Astrocyte (in vitro differentiated cells and primary cell): ENCODE results near the gene NEURL3. TPM values are rescaled to one million over a fixed set of nuclear protein-coding genes. Genes with fewer than 3 reads are reported as not detected.

Source experiments
- DNase-seq: peaks from one replicate; pipeline ENCODE4 v3.0.0-alpha.2; 2010; ENCODE audit warnings: low read depth
- FAIRE-seq: peaks from 2 replicates; lab custom pipeline; 2011; peaks lifted over from hg19 to GRCh38; lab: Jason Lieb, UNC
- H2AFZ ChIP-seq: 2 replicates; pipeline ENCODE4 v1.6.0; 2012; ENCODE audit warnings: low read depth, low read length, inconsistent platforms
- H3K27ac ChIP-seq: 2 replicates; pipeline ENCODE4 v1.5.1; 2011; ENCODE audit warnings: low read depth, low read length, inconsistent platforms
- H3K27me3 ChIP-seq: 2 replicates; pipeline ENCODE4 v1.6.0; 2011; ENCODE audit warnings: low read length, inconsistent platforms; ENCODE audit not compliant: insufficient read depth
- H3K36me3 ChIP-seq: 2 replicates; pipeline ENCODE4 v1.5.1; 2011; ENCODE audit warnings: low read length, inconsistent platforms; ENCODE audit not compliant: insufficient read depth
- H3K4me1 ChIP-seq: 2 replicates; pipeline ENCODE4 v1.5.1; 2011; ENCODE audit warnings: low read length, inconsistent platforms; ENCODE audit not compliant: insufficient read depth
- H3K4me2 ChIP-seq: 2 replicates; pipeline ENCODE4 v1.6.0; 2012; ENCODE audit warnings: low read length, inconsistent platforms
- H3K4me3 ChIP-seq: 2 replicates; pipeline ENCODE4 v1.5.1; 2011; ENCODE audit warnings: low read depth, mild to moderate bottlenecking, low read length, inconsistent platforms; ENCODE audit not compliant: insufficient read depth
- H3K79me2 ChIP-seq: 2 replicates; pipeline ENCODE4 v1.6.0; 2012; ENCODE audit warnings: mild to moderate bottlenecking, low read length, inconsistent platforms; ENCODE audit not compliant: insufficient read depth
- H3K9ac ChIP-seq: 2 replicates; pipeline ENCODE4 v1.6.0; 2012; ENCODE audit warnings: mild to moderate bottlenecking, low read length, inconsistent platforms
- H3K9me3 ChIP-seq: 2 replicates; pipeline ENCODE4 v1.5.1; 2012; ENCODE audit warnings: low read depth, mild to moderate bottlenecking, low read length, inconsistent platforms; ENCODE audit not compliant: insufficient read depth
- H4K20me1 ChIP-seq: 2 replicates; pipeline ENCODE4 v1.6.0; 2012; ENCODE audit warnings: low read length, inconsistent platforms; ENCODE audit not compliant: insufficient read depth
- H3K27ac Mint-ChIP-seq: one replicate; pipeline ENCODE4 v1.8.0; 2021; ENCODE audit warnings: mild to moderate bottlenecking, mixed read lengths; ENCODE audit not compliant: unreplicated experiment
- H3K27me3 Mint-ChIP-seq: one replicate; pipeline ENCODE4 v1.8.0; 2021; ENCODE audit warnings: low read depth, mixed read lengths; ENCODE audit not compliant: unreplicated experiment
- H3K36me3 Mint-ChIP-seq: one replicate; pipeline ENCODE4 v1.8.0; 2021; ENCODE audit warnings: low read depth, mixed read lengths; ENCODE audit not compliant: unreplicated experiment
- H3K4me1 Mint-ChIP-seq: one replicate; pipeline ENCODE4 v1.8.0; 2021; ENCODE audit warnings: low read depth, mixed read lengths; ENCODE audit not compliant: unreplicated experiment
- H3K4me3 Mint-ChIP-seq: one replicate; pipeline ENCODE4 v1.8.0; 2021; ENCODE audit warnings: mild to moderate bottlenecking, moderate library complexity, mixed read lengths; ENCODE audit not compliant: unreplicated experiment
- H3K9me3 Mint-ChIP-seq: one replicate; pipeline ENCODE4 v1.8.0; 2021; ENCODE audit warnings: mild to moderate bottlenecking, mixed read lengths; ENCODE audit not compliant: unreplicated experiment
- EZH2 ChIP-seq: IDR thresholded peaks from 2 replicates; pipeline ENCODE4 v1.6.1; 2012; ENCODE audit warnings: mild to moderate bottlenecking, low read length, inconsistent platforms; ENCODE audit not compliant: insufficient read depth
- total RNA-seq: library from RNA; stranded (reverse); gene quantifications from 2 replicates; pipeline ENCODE4 v1.2.1, GENCODE V29; 2021
- TF ChIP-seq, protein P1 (sequence below): IDR thresholded peaks from 2 replicates; pipeline ENCODE4 v1.5.1; 2011; ENCODE audit warnings: low read depth, mild to moderate bottlenecking, inconsistent platforms, low read length, moderate library complexity; ENCODE audit not compliant: insufficient read depth

The NEURL3 gene
- total RNA-seq, 1 donor from 2014 or later: 0.34 TPM

DNA sequence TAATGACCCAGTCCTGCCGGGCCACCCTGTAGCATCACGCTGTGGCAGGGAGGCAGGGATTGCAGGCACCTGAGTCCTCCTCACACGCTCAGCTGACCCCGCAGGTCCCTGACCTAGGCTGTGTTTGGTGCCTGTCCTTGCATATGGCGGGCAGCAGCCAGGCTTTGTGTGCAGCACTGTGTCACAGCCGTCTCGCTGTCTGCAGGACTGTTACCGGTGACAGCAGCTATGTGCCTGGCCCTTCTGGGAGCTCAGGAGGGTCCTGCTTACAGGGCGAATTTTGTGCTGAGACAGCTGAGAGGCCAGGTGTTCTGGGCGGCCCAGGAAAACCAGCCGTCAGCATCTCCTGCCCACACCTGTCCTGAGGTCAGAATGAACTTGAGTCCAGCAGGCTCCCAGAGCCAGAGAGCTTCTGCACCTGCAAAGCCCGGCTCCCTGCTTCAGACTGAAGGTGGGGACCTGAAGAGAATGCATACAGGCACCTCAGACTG, 21.0 kb upstream of the NEURL3 start:
- no peak overlapping the region for H2AFZ ChIP-seq
- Mint-ChIP-seq H3K4me1 (peaks cover 5% of the 10 kb centered on the region), H3K9me3 (peaks cover 3% of the 10 kb centered on the region), H3K27me3 (peaks cover 33% of the 10 kb centered on the region), H3K4me3 (no peak overlapping the region), H3K27ac (no peak overlapping the region), H3K36me3 (no peaks in the 10 kb centered on the region)
- H3K4me3 ChIP-seq: no peak overlapping the region
- H4K20me1 ChIP-seq: no peaks in the 10 kb centered on the region
- no peak overlapping the region for H3K4me2 ChIP-seq
- H3K9ac ChIP-seq: no peak overlapping the region
- no peak for TF ChIP-seq EZH2
- TF ChIP-seq, protein P1, sequence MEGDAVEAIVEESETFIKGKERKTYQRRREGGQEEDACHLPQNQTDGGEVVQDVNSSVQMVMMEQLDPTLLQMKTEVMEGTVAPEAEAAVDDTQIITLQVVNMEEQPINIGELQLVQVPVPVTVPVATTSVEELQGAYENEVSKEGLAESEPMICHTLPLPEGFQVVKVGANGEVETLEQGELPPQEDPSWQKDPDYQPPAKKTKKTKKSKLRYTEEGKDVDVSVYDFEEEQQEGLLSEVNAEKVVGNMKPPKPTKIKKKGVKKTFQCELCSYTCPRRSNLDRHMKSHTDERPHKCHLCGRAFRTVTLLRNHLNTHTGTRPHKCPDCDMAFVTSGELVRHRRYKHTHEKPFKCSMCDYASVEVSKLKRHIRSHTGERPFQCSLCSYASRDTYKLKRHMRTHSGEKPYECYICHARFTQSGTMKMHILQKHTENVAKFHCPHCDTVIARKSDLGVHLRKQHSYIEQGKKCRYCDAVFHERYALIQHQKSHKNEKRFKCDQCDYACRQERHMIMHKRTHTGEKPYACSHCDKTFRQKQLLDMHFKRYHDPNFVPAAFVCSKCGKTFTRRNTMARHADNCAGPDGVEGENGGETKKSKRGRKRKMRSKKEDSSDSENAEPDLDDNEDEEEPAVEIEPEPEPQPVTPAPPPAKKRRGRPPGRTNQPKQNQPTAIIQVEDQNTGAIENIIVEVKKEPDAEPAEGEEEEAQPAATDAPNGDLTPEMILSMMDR: no peak
- no peaks in the 10 kb centered on the region for H3K36me3 ChIP-seq
- H3K4me1 ChIP-seq: peaks cover 26% of the 10 kb centered on the region
- H3K79me2 ChIP-seq: no peaks in the 10 kb centered on the region
- no peaks in the 10 kb centered on the region for H3K9me3 ChIP-seq
- H3K27ac ChIP-seq: no peak overlapping the region
- DNase-seq: no peak
- FAIRE-seq: no peak
- peaks cover 6% of the 10 kb centered on the region for H3K27me3 ChIP-seq

DNA sequence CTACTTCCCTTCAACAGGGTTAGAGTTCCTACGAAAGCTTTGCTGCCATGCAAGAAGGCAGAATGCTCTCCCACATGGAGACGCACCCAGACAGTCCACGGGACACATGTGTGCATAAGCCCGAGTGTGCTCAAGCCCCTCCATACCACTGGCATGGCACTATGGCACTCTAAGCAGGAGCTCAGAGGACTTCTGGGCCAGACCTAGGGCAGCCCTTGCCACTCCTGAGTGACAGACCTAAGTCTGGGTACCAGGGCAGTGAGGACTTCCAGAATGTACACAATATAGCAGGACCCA, 20.0 kb upstream of the NEURL3 start:
- Mint-ChIP-seq H3K36me3 (no peaks in the 10 kb centered on the region), H3K4me3 (no peak overlapping the region), H3K4me1 (peaks cover 5% of the 10 kb centered on the region), H3K27ac (no peak overlapping the region), H3K27me3 (peaks cover 33% of the 10 kb centered on the region), H3K9me3 (peaks cover 3% of the 10 kb centered on the region)
- no peak overlapping the region for H3K9ac ChIP-seq
- H3K4me3 ChIP-seq: no peak overlapping the region
- no peak for DNase-seq
- H3K27ac ChIP-seq: no peak overlapping the region
- H4K20me1 ChIP-seq: no peaks in the 10 kb centered on the region
- no peak overlapping the region for H2AFZ ChIP-seq
- H3K27me3 ChIP-seq: peaks cover 6% of the 10 kb centered on the region
- no peak for TF ChIP-seq EZH2
- TF ChIP-seq, protein P1: no peak
- no peaks in the 10 kb centered on the region for H3K9me3 ChIP-seq
- no peak overlapping the region for H3K4me2 ChIP-seq
- peaks cover 18% of the 10 kb centered on the region for H3K4me1 ChIP-seq
- H3K79me2 ChIP-seq: no peaks in the 10 kb centered on the region
- no peak for FAIRE-seq
- H3K36me3 ChIP-seq: no peaks in the 10 kb centered on the region

DNA sequence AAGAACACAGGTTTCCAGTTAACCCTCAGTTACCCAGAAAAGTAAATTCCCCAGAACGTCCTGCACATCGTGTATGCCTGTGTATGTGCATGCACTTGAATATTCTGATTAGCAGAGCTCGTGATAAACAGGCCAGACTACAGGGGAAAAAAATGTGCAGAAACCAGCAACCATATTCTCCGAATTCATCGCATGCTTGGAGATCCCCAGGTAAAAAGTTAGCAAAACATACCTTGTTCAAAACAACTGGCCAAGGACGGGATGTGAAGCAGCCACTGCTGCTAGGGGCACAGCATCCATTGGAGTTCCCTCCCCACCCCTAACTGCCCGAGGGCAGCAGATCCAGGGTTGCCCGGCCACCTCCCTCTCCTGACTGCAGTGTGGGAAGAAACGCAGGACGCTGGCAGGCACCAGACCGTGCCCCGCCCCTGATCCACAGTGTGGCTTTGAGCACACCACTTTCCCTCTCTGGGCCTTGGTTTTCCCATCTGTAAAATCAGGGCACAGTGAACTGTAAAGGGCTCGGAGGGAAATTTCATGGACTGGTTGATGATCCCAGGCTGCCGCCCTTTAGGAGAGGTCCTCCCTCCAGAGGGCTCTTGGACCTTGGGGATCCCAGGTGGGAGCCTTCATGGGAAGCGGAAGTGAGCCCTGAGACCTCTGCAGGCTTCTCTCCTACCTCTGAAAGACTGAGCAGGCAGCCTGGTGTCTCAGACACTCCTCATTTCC, 19.5 kb upstream of the NEURL3 start:
- no peak overlapping the region for H2AFZ ChIP-seq
- H3K9ac ChIP-seq: no peak overlapping the region
- no peak for FAIRE-seq
- peaks cover 17% of the 10 kb centered on the region for H3K4me1 ChIP-seq
- Mint-ChIP-seq H3K27ac (no peak overlapping the region), H3K4me3 (no peak overlapping the region), H3K4me1 (peaks cover 5% of the 10 kb centered on the region), H3K27me3 (peaks cover 33% of the 10 kb centered on the region), H3K9me3 (peaks cover 3% of the 10 kb centered on the region), H3K36me3 (no peaks in the 10 kb centered on the region)
- H4K20me1 ChIP-seq: no peaks in the 10 kb centered on the region
- H3K9me3 ChIP-seq: no peaks in the 10 kb centered on the region
- no peaks in the 10 kb centered on the region for H3K79me2 ChIP-seq
- H3K27ac ChIP-seq: no peak overlapping the region
- DNase-seq: no peak
- no peak for TF ChIP-seq EZH2
- TF ChIP-seq, protein P1: no peak
- H3K4me2 ChIP-seq: no peak overlapping the region
- H3K27me3 ChIP-seq: peaks cover 6% of the 10 kb centered on the region
- no peaks in the 10 kb centered on the region for H3K36me3 ChIP-seq
- H3K4me3 ChIP-seq: no peak overlapping the region
